ENCODE measurements around the gene CD200R1.
"Not testable (repeated sequence)": the region's sequence is repeated elsewhere in the genome, so short reads cannot be mapped to it uniquely, and the experiment has no call there.

CD200R1 gene

DNA sequence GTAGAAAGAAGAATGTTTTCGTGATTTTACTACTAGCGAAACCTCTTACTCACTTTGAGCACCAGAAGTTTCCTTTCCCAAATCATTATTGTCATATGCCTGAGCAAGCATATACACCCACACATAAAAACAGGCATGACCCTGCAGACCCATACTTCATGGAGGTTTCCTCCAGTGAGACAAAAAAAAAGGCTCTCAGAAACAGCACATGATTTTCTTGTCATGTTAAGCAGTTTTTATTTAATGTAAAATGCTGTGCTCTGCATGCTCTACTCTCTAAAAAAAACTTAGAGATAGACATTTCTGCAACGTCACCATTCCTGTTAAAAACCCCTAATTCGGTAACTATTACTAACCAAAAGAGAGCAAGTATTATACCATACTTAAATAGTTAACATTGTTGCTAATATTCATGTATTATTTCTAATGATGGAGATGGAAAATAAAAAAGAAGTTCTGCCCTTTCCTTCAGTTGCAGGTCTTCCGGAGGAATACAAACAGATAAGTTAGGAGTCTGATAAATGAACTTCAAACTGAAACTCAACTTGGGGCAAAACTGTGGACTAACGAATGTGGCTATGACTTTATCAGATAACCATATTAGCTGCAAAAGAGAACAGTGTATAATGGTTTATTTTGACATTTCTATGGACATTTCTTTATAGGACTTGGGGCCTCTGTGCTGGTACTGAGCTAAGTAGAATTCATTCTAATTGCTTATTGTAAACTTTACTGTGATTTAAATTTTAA, 15.9 kb downstream of the CD200R1 start:
- peak overlapping the region; percentile 59 for H3K4me3 Mint-ChIP-seq
- no peaks in the 10 kb centered on the region for H3K27me3 Mint-ChIP-seq (ENCODE audit: low read depth)
- H3K27ac Mint-ChIP-seq = no peak overlapping the region
- peaks cover 36% of the 10 kb centered on the region for H3K36me3 Mint-ChIP-seq (ENCODE audit: low read depth)
- peaks cover 23% of the 10 kb centered on the region for H3K9me3 Mint-ChIP-seq
- H3K4me1 Mint-ChIP-seq (ENCODE audit: low read depth) = peaks cover 17% of the 10 kb centered on the region

DNA sequence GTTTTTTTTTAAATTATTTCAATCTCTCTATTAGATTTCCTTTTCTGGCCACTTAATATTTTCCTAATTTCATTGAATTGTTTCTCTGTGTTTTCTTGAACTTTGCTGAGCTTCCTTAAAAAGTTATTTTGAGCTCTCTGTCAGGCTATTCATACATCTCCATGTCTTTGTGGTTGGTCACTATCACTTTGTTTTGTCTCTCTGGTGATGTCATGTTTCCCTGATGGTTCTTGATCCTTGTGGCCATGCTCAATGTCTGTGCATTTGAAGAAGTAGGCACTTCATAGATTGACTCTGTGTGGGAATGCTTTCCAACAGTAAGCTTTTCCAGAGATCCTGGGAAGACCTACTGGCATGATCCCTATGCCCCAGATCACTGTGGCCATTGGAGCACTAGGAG, 18.6 kb downstream of the CD200R1 start:
- H3K27ac Mint-ChIP-seq = no peak overlapping the region
- peaks cover 15% of the 10 kb centered on the region for H3K4me1 Mint-ChIP-seq (ENCODE audit: low read depth)
- H3K36me3 Mint-ChIP-seq (ENCODE audit: low read depth) = peaks cover 23% of the 10 kb centered on the region
- H3K27me3 Mint-ChIP-seq (ENCODE audit: low read depth) = no peaks in the 10 kb centered on the region
- H3K4me3 Mint-ChIP-seq = no peak overlapping the region
- peaks cover 20% of the 10 kb centered on the region for H3K9me3 Mint-ChIP-seq

DNA sequence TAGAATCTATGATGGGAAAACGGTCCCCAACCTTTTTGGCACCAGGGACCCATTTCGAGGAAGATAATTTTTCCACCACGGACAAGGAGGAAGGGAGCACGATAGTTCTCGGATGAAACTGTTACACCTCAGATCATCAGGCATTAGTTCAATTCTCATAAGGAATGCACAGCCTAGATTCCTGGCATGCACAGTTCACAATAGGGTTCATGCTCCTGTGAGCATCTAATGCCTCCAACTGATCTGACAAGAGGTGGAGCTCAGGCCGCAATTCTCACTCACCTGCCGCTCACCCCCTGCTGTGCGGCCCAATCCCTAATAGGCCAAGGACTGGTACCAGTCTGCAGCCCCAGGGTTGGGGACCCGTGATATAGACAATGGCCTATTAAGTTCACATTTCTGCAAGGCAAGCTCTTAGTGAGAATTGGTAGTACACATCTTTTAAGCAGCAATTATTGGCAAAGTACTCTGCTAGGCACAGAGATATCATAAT, 26.5 kb downstream of the CD200R1 start:
- Mint-ChIP-seq H3K27ac (no peak overlapping the region), H3K4me1 (ENCODE audit: low read depth) (no peaks in the 10 kb centered on the region)

DNA sequence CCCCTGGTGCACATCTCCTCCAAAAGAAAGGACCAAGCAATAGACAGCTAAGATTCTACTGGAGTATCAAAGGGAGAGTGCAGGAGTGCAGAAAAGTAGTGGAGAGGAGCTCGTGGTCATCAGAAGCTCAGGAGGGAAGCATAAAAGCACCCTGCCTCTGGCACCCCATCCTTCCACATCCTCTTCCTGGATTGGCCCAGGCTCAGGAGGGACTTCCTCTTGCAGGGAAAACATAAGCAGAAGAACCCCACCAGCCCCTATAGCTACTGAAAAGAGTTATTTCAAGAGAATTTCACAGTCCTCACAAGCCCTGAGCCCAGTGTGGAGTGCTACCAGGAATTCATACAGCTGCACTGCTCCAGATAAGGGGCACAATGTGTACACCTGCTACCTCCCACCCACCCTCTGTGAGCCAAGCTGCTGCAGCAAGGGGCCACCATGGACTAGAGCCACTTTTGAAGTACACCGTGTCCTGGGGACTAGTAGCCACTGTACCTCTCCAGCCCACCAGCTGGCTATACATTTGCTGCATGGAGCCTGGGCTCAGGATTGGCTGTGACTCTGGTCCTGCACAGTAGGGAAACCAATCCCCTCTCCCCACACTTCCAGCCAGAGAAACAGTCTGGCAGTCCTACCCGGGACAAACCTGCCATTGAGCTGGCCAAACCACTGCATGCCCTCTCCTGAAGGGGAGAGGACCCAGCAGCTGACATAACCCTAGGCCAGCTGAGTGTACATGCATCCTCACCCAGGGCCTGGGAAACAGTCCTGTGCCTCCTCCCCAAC, 43.0 kb downstream of the CD200R1 start:
- Mint-ChIP-seq H3K36me3 (ENCODE audit: low read depth) (peaks cover 39% of the 10 kb centered on the region), H3K9me3 (peaks cover 31% of the 10 kb centered on the region), H3K4me1 (ENCODE audit: low read depth) (peaks cover 8% of the 10 kb centered on the region), H3K27me3 (ENCODE audit: low read depth) (no peaks in the 10 kb centered on the region), H3K27ac (peak overlapping the region; percentile 23), H3K4me3 (no peak overlapping the region)

More for the DNA sequence above, 26.5 kb downstream of the CD200R1 start:
- Mint-ChIP-seq H3K36me3 (ENCODE audit: low read depth) (peaks cover 30% of the 10 kb centered on the region), H3K4me3 (no peak overlapping the region), H3K9me3 (peaks cover 14% of the 10 kb centered on the region), H3K27me3 (ENCODE audit: low read depth) (no peaks in the 10 kb centered on the region)

- H3K36me3 Mint-ChIP-seq (ENCODE audit: low read depth) = peaks cover 34% of the 10 kb centered on the region
- no peaks in the 10 kb centered on the region for H3K27me3 Mint-ChIP-seq (ENCODE audit: low read depth)
- peaks cover 8% of the 10 kb centered on the region for H3K4me1 Mint-ChIP-seq (ENCODE audit: low read depth)
- H3K27ac Mint-ChIP-seq = no peak overlapping the region
- peaks cover 20% of the 10 kb centered on the region for H3K9me3 Mint-ChIP-seq
- no peak overlapping the region for H3K4me3 Mint-ChIP-seq
Measured at GRCh38 chr3:112930771-112931170, 44.1 kb downstream of the CD200R1 start.

DNA sequence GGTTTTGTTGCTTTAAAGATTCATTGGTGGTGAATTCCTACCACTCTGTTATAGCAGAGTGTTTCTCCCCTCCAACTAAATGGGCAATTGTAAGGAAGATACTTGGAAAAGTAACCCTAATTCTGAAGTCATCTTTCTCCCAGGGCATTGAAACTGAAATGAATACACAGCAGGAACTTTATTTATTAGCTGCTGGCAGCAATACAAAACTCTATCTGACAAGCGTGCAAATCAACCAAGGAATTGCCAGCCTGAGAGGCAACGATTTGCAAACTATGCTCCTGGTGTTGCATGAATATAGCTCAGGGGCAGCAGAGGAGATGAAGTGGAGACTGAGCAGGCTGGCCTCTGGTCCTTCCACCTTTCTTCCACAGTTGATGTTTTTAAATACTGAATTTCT, 48.9 kb downstream of the CD200R1 start:
- no peak overlapping the region for H3K4me3 Mint-ChIP-seq
- H3K9me3 Mint-ChIP-seq = no peaks in the 10 kb centered on the region
- peaks cover 29% of the 10 kb centered on the region for H3K36me3 Mint-ChIP-seq (ENCODE audit: low read depth)
- H3K27ac Mint-ChIP-seq = no peak overlapping the region
- H3K4me1 Mint-ChIP-seq (ENCODE audit: low read depth) = no peaks in the 10 kb centered on the region
- H3K27me3 Mint-ChIP-seq (ENCODE audit: low read depth) = no peaks in the 10 kb centered on the region

GRCh38 chr3:112925560-112925959, 49.3 kb downstream of the CD200R1 start:
- no peaks in the 10 kb centered on the region for H3K9me3 Mint-ChIP-seq
- H3K4me1 Mint-ChIP-seq (ENCODE audit: low read depth) = no peaks in the 10 kb centered on the region
- peaks cover 29% of the 10 kb centered on the region for H3K36me3 Mint-ChIP-seq (ENCODE audit: low read depth)
- no peak overlapping the region for H3K27ac Mint-ChIP-seq
- H3K27me3 Mint-ChIP-seq (ENCODE audit: low read depth) = no peaks in the 10 kb centered on the region
- H3K4me3 Mint-ChIP-seq = no peak overlapping the region

GRCh38 chr3:112919541-112919940, 55.4 kb downstream of the CD200R1 start:
- not testable (repeated sequence) for H3K27ac Mint-ChIP-seq; H3K27me3 Mint-ChIP-seq (ENCODE audit: low read depth); H3K4me3 Mint-ChIP-seq; H3K4me1 Mint-ChIP-seq (ENCODE audit: low read depth)
- Mint-ChIP-seq H3K36me3 (ENCODE audit: low read depth) (peaks cover 47% of the 10 kb centered on the region), H3K9me3 (peaks cover 41% of the 10 kb centered on the region)

GRCh38 chr3:112908252-112908651, 66.7 kb downstream of the CD200R1 start:
- Mint-ChIP-seq H3K4me1 (ENCODE audit: low read depth) (peaks cover 16% of the 10 kb centered on the region), H3K4me3 (peak overlapping the region; percentile 4), H3K36me3 (ENCODE audit: low read depth) (peaks cover 12% of the 10 kb centered on the region), H3K9me3 (peaks cover 49% of the 10 kb centered on the region), H3K27ac (peak overlapping the region; percentile 21), H3K27me3 (ENCODE audit: low read depth) (no peaks in the 10 kb centered on the region)

DNA sequence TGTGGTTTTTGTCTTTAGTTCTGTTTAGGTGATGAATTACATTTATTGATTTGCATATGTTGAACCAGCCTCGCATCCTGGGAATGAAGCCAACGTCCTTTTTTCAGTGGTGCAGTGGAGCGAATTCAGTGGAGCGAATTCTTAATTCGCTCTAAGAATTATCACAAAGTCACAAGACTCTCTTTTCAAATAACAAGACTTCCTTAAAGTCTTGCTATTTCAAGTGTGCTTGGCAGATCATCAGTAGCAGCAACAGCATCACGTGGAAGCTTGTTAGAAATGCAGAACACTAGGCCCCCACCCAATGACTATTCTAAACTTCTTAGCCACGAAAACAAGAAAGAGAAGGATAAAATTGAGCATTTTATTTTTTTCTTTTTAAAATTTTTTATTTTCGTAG, 70.1 kb downstream of the CD200R1 start:
- no peaks in the 10 kb centered on the region for H3K27me3 Mint-ChIP-seq (ENCODE audit: low read depth)
- H3K36me3 Mint-ChIP-seq (ENCODE audit: low read depth) = no peaks in the 10 kb centered on the region
- H3K4me1 Mint-ChIP-seq (ENCODE audit: low read depth) = peaks cover 19% of the 10 kb centered on the region
- no peak overlapping the region for H3K27ac Mint-ChIP-seq
- H3K9me3 Mint-ChIP-seq = peaks cover 21% of the 10 kb centered on the region
- no peak overlapping the region for H3K4me3 Mint-ChIP-seq

- H3K9me3 Mint-ChIP-seq = peaks cover 18% of the 10 kb centered on the region
- no peaks in the 10 kb centered on the region for H3K36me3 Mint-ChIP-seq (ENCODE audit: low read depth)
- H3K4me1 Mint-ChIP-seq (ENCODE audit: low read depth) = peaks cover 3% of the 10 kb centered on the region
- no peak overlapping the region for H3K4me3 Mint-ChIP-seq
- no peak overlapping the region for H3K27ac Mint-ChIP-seq
- no peaks in the 10 kb centered on the region for H3K27me3 Mint-ChIP-seq (ENCODE audit: low read depth)
Measured at GRCh38 chr3:112900113-112900512, 74.8 kb downstream of the CD200R1 start.

DNA sequence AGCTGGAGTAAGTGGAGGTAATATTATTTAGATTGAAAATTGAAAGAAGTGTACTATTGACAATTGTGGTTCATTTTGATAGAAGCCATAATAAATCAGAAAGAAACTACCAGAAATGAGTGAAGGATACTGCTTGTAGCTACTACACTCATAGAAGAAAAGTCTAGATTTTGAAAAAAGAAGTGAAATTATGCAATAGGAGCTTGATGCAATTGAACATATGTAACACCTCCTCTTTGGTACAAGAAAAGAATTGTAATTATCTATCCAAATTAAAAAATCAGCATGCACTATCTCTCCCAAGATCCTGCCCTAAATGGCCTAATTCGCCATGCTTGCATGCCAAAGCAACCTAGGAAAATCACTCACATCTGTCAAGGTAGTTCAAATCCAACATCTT, 77.1 kb downstream of the CD200R1 start:
- Mint-ChIP-seq H3K4me3 (no peak overlapping the region), H3K27me3 (ENCODE audit: low read depth) (no peaks in the 10 kb centered on the region), H3K27ac (no peak overlapping the region), H3K36me3 (ENCODE audit: low read depth) (no peaks in the 10 kb centered on the region), H3K9me3 (no peaks in the 10 kb centered on the region), H3K4me1 (ENCODE audit: low read depth) (peaks cover 3% of the 10 kb centered on the region)

GRCh38 chr3:112894258-112894657, 80.6 kb downstream of the CD200R1 start:
- no peak overlapping the region for H3K27ac Mint-ChIP-seq
- no peaks in the 10 kb centered on the region for H3K4me1 Mint-ChIP-seq (ENCODE audit: low read depth)
- peaks cover 5% of the 10 kb centered on the region for H3K9me3 Mint-ChIP-seq
- H3K27me3 Mint-ChIP-seq (ENCODE audit: low read depth) = peaks cover 8% of the 10 kb centered on the region
- no peak overlapping the region for H3K4me3 Mint-ChIP-seq
- no peaks in the 10 kb centered on the region for H3K36me3 Mint-ChIP-seq (ENCODE audit: low read depth)

GRCh38 chr3:112889357-112889756, 85.5 kb downstream of the CD200R1 start:
- H3K36me3 Mint-ChIP-seq (ENCODE audit: low read depth) = no peaks in the 10 kb centered on the region
- H3K27ac Mint-ChIP-seq = no peak overlapping the region
- peaks cover 11% of the 10 kb centered on the region for H3K27me3 Mint-ChIP-seq (ENCODE audit: low read depth)
- H3K9me3 Mint-ChIP-seq = peaks cover 5% of the 10 kb centered on the region
- no peaks in the 10 kb centered on the region for H3K4me1 Mint-ChIP-seq (ENCODE audit: low read depth)
- no peak overlapping the region for H3K4me3 Mint-ChIP-seq
